GM12891 (cell line): ENCODE measurements around the gene APOBEC3F.
"Not testable (repeated sequence)": the region's sequence is repeated elsewhere in the genome, so short reads cannot be mapped to it uniquely, and the experiment has no call there.

Experiments
- DNase-seq: peaks from one replicate; pipeline ENCODE4 v3.0.0; 2011; ENCODE audit warnings: low spot score; ENCODE audit not compliant: insufficient read length
- FAIRE-seq: peaks from 2 replicates; lab custom pipeline; 2011; peaks lifted over from hg19 to GRCh38; lab: Jason Lieb, UNC
- PAX5 ChIP-seq: IDR thresholded peaks from 2 replicates; pipeline ENCODE4 v1.6.1; 2011; ENCODE audit warnings: low read length, moderate library complexity, mild to moderate bottlenecking; ENCODE audit not compliant: insufficient read depth, severe bottlenecking
- POLR2A ChIP-seq: IDR thresholded peaks from 2 replicates; pipeline ENCODE4 v1.6.1; 2011; ENCODE audit warnings: low read depth, low read length, control low read depth
- POLR2AphosphoS5 ChIP-seq: IDR thresholded peaks from 2 replicates; pipeline ENCODE4 v1.6.1; 2011; ENCODE audit warnings: low read depth, low read length, control low read depth
- POU2F2 ChIP-seq: IDR thresholded peaks from 2 replicates; pipeline ENCODE4 v1.6.1; 2011; ENCODE audit warnings: low read depth, mild to moderate bottlenecking, control low read depth, low read length, moderate library complexity
- SPI1 ChIP-seq: IDR thresholded peaks from 2 replicates; pipeline ENCODE4 v1.6.1; 2011; ENCODE audit warnings: low read depth, low read length, control low read depth
- TAF1 ChIP-seq: IDR thresholded peaks from 2 replicates; pipeline ENCODE4 v1.6.1; 2011; ENCODE audit warnings: low read depth, low read length, control low read depth

Gene APOBEC3F

GRCh38 chr22:39055658-39056057, 15.0 kb downstream of the APOBEC3F start:
- no peak for FAIRE-seq
- TF ChIP-seq TAF1 = no peak
- TF ChIP-seq POU2F2 = no peak
- TF ChIP-seq SPI1 = no peak
- TF ChIP-seq POLR2A = no peak

GRCh38 chr22:39061290-39061689, 20.6 kb downstream of the APOBEC3F start:
- TF ChIP-seq SPI1 = peak; percentile 58
- FAIRE-seq = peak; percentile 69

More at GRCh38 chr22:39055658-39056057, 15.0 kb downstream of the APOBEC3F start:
- no peak for DNase-seq

GRCh38 chr22:39061951-39062350, 21.3 kb downstream of the APOBEC3F start:
- FAIRE-seq = not testable (repeated sequence)

More at GRCh38 chr22:39061290-39061689, 20.6 kb downstream of the APOBEC3F start:
- DNase-seq = not testable (repeated sequence)

GRCh38 chr22:39063904-39064303, 23.2 kb downstream of the APOBEC3F start:
- TF ChIP-seq SPI1 = peak; percentile 63
- FAIRE-seq = peak; percentile 87
- DNase-seq = not testable (repeated sequence)

More at GRCh38 chr22:39061951-39062350, 21.3 kb downstream of the APOBEC3F start:
- not testable (repeated sequence) for DNase-seq

GRCh38 chr22:39066442-39067276, 26.0 kb downstream of the APOBEC3F start:
- FAIRE-seq = peak; percentile 78
- TF ChIP-seq POLR2A (peak; percentile 82), POLR2AphosphoS5 (peak; percentile 63; the same call in 1 of the 2 replicates), TAF1 (peak; percentile 49; the same call in 1 of the 2 replicates)
- DNase-seq = not testable (repeated sequence)

GRCh38 chr22:39068033-39068785, 27.5 kb downstream of the APOBEC3F start:
- FAIRE-seq (peak; percentile 82), DNase-seq (no peak)
- TF ChIP-seq TAF1 (no peak), POLR2AphosphoS5 (no peak), PAX5 (no peak), POU2F2 (no peak), SPI1 (0 out of 2 replicates have a peak, but pooled peaks have one; percentile 14)

GRCh38 chr22:39070186-39070585, 29.5 kb downstream of the APOBEC3F start:
- no peak for TF ChIP-seq POLR2A
- TF ChIP-seq TAF1 = no peak
- no peak for TF ChIP-seq POU2F2
- TF ChIP-seq SPI1 = no peak
- TF ChIP-seq PAX5 = no peak
- no peak for TF ChIP-seq POLR2AphosphoS5
- no peak for FAIRE-seq
- DNase-seq = no peak

GRCh38 chr22:39072581-39072981, 31.9 kb downstream of the APOBEC3F start:
- peak; percentile 90 for TF ChIP-seq SPI1
- DNase-seq = not testable (repeated sequence)

GRCh38 chr22:39073981-39074380, 33.3 kb downstream of the APOBEC3F start:
- no peak for FAIRE-seq
- TF ChIP-seq POU2F2 = no peak
- TF ChIP-seq SPI1 = no peak
- no peak for TF ChIP-seq PAX5
- TF ChIP-seq POLR2A = no peak
- no peak for TF ChIP-seq TAF1
- TF ChIP-seq POLR2AphosphoS5 = no peak
- DNase-seq = no peak

More at GRCh38 chr22:39072581-39072981, 31.9 kb downstream of the APOBEC3F start:
- peak; percentile 89 for FAIRE-seq

- not testable (repeated sequence) for DNase-seq
- peak; percentile 74; the same call in 1 of the 2 replicates for TF ChIP-seq POU2F2
- FAIRE-seq = peak; percentile 35
Observed at GRCh38 chr22:39076155-39077025, 35.7 kb downstream of the APOBEC3F start.

GRCh38 chr22:39077026-39077840, 36.6 kb downstream of the APOBEC3F start, which contains the start of gene APOBEC3G:
Gene APOBEC3G (plus strand): TSS chr22:39077275. CDS start chr22:39077362, 87 bp downstream.
- peak; percentile 86 for FAIRE-seq
- DNase-seq = not testable (repeated sequence)

GRCh38 chr22:39077912-39078311, 37.2 kb downstream of the APOBEC3F start:
- FAIRE-seq = peak; percentile 68
- DNase-seq = not testable (repeated sequence)
